ENCODE results near the gene TMEM47.

- TF ChIP-seq, protein P1, sequence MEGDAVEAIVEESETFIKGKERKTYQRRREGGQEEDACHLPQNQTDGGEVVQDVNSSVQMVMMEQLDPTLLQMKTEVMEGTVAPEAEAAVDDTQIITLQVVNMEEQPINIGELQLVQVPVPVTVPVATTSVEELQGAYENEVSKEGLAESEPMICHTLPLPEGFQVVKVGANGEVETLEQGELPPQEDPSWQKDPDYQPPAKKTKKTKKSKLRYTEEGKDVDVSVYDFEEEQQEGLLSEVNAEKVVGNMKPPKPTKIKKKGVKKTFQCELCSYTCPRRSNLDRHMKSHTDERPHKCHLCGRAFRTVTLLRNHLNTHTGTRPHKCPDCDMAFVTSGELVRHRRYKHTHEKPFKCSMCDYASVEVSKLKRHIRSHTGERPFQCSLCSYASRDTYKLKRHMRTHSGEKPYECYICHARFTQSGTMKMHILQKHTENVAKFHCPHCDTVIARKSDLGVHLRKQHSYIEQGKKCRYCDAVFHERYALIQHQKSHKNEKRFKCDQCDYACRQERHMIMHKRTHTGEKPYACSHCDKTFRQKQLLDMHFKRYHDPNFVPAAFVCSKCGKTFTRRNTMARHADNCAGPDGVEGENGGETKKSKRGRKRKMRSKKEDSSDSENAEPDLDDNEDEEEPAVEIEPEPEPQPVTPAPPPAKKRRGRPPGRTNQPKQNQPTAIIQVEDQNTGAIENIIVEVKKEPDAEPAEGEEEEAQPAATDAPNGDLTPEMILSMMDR (IDR thresholded peaks at IDR 0.05) = no peak
- no peak for TF ChIP-seq POLR2A (IDR thresholded peaks at IDR 0.05)
Observed at GRCh38 chrX:34586936-34587335, 70.1 kb downstream of the TMEM47 start.
